Fibroblast of lung (primary cell): ENCODE data around the gene XKR3. TPM values are rescaled to one million over a fixed set of nuclear protein-coding genes. Genes with fewer than 3 reads are reported as not detected.
"Not testable (repeated sequence)": the region's sequence is repeated elsewhere in the genome, so short reads cannot be mapped to it uniquely, and the experiment has no call there.

Source experiments
- DNase-seq, 2 donors: peaks; one replicate each; pipeline versions ENCODE4 v3.0.0 to v3.0.0-alpha.2; 2010; ENCODE audit warnings: low read depth in 2 of 2
- H2AFZ ChIP-seq: 2 replicates; pipeline ENCODE4 v1.5.1; 2012; ENCODE audit warnings: low read length, control low read depth, inconsistent platforms
- H3K27ac ChIP-seq: 2 replicates; pipeline ENCODE4 v1.5.1; 2011; ENCODE audit warnings: low read length, control low read depth; ENCODE audit not compliant: insufficient read depth
- H3K27me3 ChIP-seq: 2 replicates; pipeline ENCODE4 v1.5.1; 2011; ENCODE audit warnings: mild to moderate bottlenecking, low read length; ENCODE audit not compliant: control insufficient read depth, insufficient read depth
- H3K36me3 ChIP-seq: 2 replicates; pipeline ENCODE4 v1.5.1; 2011; ENCODE audit warnings: low read length; ENCODE audit not compliant: control insufficient read depth, insufficient read depth
- H3K4me1 ChIP-seq: 2 replicates; pipeline ENCODE4 v1.5.1; 2011; ENCODE audit warnings: low read length; ENCODE audit not compliant: control insufficient read depth, insufficient read depth; ENCODE audit errors: extremely low read depth
- H3K4me2 ChIP-seq: 2 replicates; pipeline ENCODE4 v1.5.1; 2011; ENCODE audit warnings: low read length, control low read depth; ENCODE audit not compliant: insufficient read depth; ENCODE audit errors: extremely low read depth
- H3K4me3 ChIP-seq, 4 experiments: fragments of 200-600 bp in 1 of 4; sonication (generic) in 1 of 4; replicated peaks in 1 of 4; 2 replicates each; pipeline ENCODE4 v1.5.1; 2011 to 2016; ENCODE audit warnings: low read length in 4 of 4, low read depth in 3 of 4, mild to moderate bottlenecking in 3 of 4, control low read depth in 2 of 4, inconsistent platforms in 1 of 4, mixed read lengths in 1 of 4; ENCODE audit not compliant: insufficient read depth in 1 of 4; ENCODE audit errors: control extremely low read depth in 1 of 4
- H3K79me2 ChIP-seq: 2 replicates; pipeline ENCODE4 v1.5.1; 2012; ENCODE audit warnings: mild to moderate bottlenecking, low read length, inconsistent platforms; ENCODE audit not compliant: control insufficient read depth, insufficient read depth
- H3K9ac ChIP-seq: 2 replicates; pipeline ENCODE4 v1.5.1; 2011; ENCODE audit warnings: mild to moderate bottlenecking, low read length, control low read depth; ENCODE audit not compliant: insufficient read depth
- H3K9me3 ChIP-seq: 2 replicates; pipeline ENCODE4 v1.5.1; 2012; ENCODE audit warnings: low read depth, low read length; ENCODE audit not compliant: control insufficient read depth, insufficient read depth
- H4K20me1 ChIP-seq: 2 replicates; pipeline ENCODE4 v1.5.1; 2011; ENCODE audit warnings: low read length; ENCODE audit not compliant: control insufficient read depth, insufficient read depth; ENCODE audit errors: extremely low read depth
- EZH2 ChIP-seq: IDR thresholded peaks from 2 replicates; pipeline ENCODE4 v1.5.1; 2012; ENCODE audit warnings: low read length, control low read depth, mild to moderate bottlenecking; ENCODE audit errors: missing control alignments
- polyA minus RNA-seq: library from RNA; depleted of rRNA, polyadenylated mRNA; stranded (reverse); fragments of >200 nt; gene quantifications from 2 replicates; pipeline ENCODE4 v1.2.3, GENCODE V29; 2011; ENCODE audit warnings: low replicate concordance
- polyA plus RNA-seq, 2 donors: library from polyadenylated mRNA; depleted of rRNA in 1 of 2; stranded (reverse) in 1 of 2; unstranded in 1 of 2; fragments of >200 nt; gene quantifications; 2 replicates each; pipeline ENCODE4 v1.2.1, GENCODE V29; 2011 to 2012; ENCODE audit warnings: missing spikeins in 1 of 2
- total RNA-seq: library from RNA; depleted of rRNA; stranded (reverse); fragments of >200 nt; gene quantifications from 2 replicates; pipeline ENCODE4 v1.2.1, GENCODE V29; 2014
- TF ChIP-seq, protein P1 (sequence below), 2 donors: IDR thresholded peaks in 1 of 2; conservative IDR thresholded peaks in 1 of 2; 1 replicate in 1 of 2; 2 replicates in 1 of 2; pipeline ENCODE4 v1.5.1; 2011 to 2012; ENCODE audit warnings: low read length in 2 of 2, control low read depth in 1 of 2, inconsistent platforms in 1 of 2, low read depth in 1 of 2, mild to moderate bottlenecking in 1 of 2

The XKR3 gene
- total RNA-seq (0.17 TPM in 1 of 2 replicates, not detected in the other), polyA plus RNA-seq (not detected in 2 replicates), polyA minus RNA-seq (not detected in 2 replicates)
- not detected in 2 replicates for polyA plus RNA-seq (2012)

- Histone ChIP-seq H3K27me3 (no peaks in the 10 kb centered on the region), H3K36me3 (no peaks in the 10 kb centered on the region), H3K9me3 (no peaks in the 10 kb centered on the region), H3K4me2 (no peak within 1 kb of the TSS), H3K79me2 (no peaks in the 10 kb centered on the region), H3K9ac (no peak within 1 kb of the TSS), H3K4me3 (no peak within 1 kb of the TSS), H3K4me1 (no peaks in the 10 kb centered on the region), H3K27ac (no peak within 1 kb of the TSS), H2AFZ (no peak within 1 kb of the TSS), H4K20me1 (no peaks in the 10 kb centered on the region)
- no peak for TF ChIP-seq EZH2
- TF ChIP-seq, protein P1, sequence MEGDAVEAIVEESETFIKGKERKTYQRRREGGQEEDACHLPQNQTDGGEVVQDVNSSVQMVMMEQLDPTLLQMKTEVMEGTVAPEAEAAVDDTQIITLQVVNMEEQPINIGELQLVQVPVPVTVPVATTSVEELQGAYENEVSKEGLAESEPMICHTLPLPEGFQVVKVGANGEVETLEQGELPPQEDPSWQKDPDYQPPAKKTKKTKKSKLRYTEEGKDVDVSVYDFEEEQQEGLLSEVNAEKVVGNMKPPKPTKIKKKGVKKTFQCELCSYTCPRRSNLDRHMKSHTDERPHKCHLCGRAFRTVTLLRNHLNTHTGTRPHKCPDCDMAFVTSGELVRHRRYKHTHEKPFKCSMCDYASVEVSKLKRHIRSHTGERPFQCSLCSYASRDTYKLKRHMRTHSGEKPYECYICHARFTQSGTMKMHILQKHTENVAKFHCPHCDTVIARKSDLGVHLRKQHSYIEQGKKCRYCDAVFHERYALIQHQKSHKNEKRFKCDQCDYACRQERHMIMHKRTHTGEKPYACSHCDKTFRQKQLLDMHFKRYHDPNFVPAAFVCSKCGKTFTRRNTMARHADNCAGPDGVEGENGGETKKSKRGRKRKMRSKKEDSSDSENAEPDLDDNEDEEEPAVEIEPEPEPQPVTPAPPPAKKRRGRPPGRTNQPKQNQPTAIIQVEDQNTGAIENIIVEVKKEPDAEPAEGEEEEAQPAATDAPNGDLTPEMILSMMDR (conservative IDR thresholded peaks at IDR 0.05 in 1 of 2, IDR thresholded peaks at IDR 0.05 in 1 of 2; ENCODE audit: low read depth in 1 of 2, low read length in 2 of 2): no peak
- DNase-seq: no peak
Measured at GRCh38 chr22:16824716-16825687, at the start of gene XKR3. XKR3 (minus strand) TSS chr22:16825411; CDS start chr22:16808073, 17,338 bp downstream.

- DNase-seq, H3K9me3 ChIP-seq, H4K20me1 ChIP-seq, H3K36me3 ChIP-seq, H3K4me3 ChIP-seq, H2AFZ ChIP-seq, H3K9ac ChIP-seq, H3K27ac ChIP-seq, H3K4me2 ChIP-seq, H3K4me1 ChIP-seq, H3K79me2 ChIP-seq, H3K27me3 ChIP-seq: not testable (repeated sequence)
Measured at GRCh38 chr22:16869640-16870039, 44.4 kb upstream of the XKR3 start.

DNA sequence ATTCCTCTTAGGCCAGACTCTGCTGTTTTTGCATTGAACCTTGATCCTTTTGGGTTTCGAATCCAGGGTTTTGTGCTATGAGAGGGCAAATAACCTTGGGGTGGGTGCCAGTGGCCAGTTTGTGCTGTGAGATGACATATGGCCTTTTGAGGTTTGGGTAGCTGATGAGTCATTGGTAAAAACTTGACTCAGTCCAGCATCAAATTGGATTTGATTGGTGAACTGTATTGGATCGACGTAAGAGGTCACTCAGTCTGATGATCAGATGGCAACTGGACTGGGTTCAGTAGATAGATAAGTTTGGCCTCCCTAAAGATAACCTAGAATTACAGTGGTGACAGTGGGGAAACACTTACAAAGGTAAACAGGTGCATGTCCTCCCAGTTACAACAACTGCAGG is 41.0 kb upstream of the XKR3 start:
- no peak overlapping the region for H3K9ac ChIP-seq
- H3K79me2 ChIP-seq: no peaks in the 10 kb centered on the region
- H4K20me1 ChIP-seq: no peaks in the 10 kb centered on the region
- DNase-seq: no peak
- no peaks in the 10 kb centered on the region for H3K36me3 ChIP-seq
- no peaks in the 10 kb centered on the region for H3K27me3 ChIP-seq
- H3K9me3 ChIP-seq: no peaks in the 10 kb centered on the region
- TF ChIP-seq, protein P1 (conservative IDR thresholded peaks at IDR 0.05 in 1 of 2, IDR thresholded peaks at IDR 0.05 in 1 of 2; ENCODE audit: low read depth in 1 of 2, low read length in 2 of 2): no peak
- no peak for TF ChIP-seq EZH2
- no peaks in the 10 kb centered on the region for H3K4me1 ChIP-seq
- no peak overlapping the region for H3K4me2 ChIP-seq
- H3K27ac ChIP-seq: no peak overlapping the region
- no peak overlapping the region for H2AFZ ChIP-seq
- no peak overlapping the region for H3K4me3 ChIP-seq

DNA sequence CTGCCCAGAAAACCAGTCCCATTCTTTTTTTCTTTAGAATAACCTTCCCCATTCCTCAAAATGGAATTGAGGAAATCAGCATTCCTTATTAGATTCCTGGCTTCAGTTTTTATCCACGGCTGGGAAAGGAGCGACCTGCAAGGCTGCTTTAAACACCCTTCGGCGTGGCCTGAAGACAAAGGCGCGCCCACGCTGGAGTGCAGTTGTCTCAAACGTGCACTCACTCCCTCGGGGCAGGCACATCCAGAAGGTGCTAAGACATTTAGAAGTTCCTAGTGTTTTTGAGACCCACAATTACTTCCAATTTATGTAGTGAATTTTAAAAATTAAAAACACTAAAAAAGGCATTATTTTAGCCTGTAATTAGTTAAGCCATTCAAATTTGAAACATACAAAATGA is 31.6 kb upstream of the XKR3 start:
- H3K4me1 ChIP-seq, H2AFZ ChIP-seq, H4K20me1 ChIP-seq, H3K9me3 ChIP-seq, H3K79me2 ChIP-seq, H3K27ac ChIP-seq, H3K9ac ChIP-seq, H3K36me3 ChIP-seq, H3K4me3 ChIP-seq, H3K4me2 ChIP-seq, DNase-seq, H3K27me3 ChIP-seq: not testable (repeated sequence)
